ENCODE measurements around the gene CDK11B.
"Not testable (repeated sequence)": the region's sequence is repeated elsewhere in the genome, so short reads cannot be mapped to it uniquely, and the experiment has no call there.

CDK11B gene

DNA sequence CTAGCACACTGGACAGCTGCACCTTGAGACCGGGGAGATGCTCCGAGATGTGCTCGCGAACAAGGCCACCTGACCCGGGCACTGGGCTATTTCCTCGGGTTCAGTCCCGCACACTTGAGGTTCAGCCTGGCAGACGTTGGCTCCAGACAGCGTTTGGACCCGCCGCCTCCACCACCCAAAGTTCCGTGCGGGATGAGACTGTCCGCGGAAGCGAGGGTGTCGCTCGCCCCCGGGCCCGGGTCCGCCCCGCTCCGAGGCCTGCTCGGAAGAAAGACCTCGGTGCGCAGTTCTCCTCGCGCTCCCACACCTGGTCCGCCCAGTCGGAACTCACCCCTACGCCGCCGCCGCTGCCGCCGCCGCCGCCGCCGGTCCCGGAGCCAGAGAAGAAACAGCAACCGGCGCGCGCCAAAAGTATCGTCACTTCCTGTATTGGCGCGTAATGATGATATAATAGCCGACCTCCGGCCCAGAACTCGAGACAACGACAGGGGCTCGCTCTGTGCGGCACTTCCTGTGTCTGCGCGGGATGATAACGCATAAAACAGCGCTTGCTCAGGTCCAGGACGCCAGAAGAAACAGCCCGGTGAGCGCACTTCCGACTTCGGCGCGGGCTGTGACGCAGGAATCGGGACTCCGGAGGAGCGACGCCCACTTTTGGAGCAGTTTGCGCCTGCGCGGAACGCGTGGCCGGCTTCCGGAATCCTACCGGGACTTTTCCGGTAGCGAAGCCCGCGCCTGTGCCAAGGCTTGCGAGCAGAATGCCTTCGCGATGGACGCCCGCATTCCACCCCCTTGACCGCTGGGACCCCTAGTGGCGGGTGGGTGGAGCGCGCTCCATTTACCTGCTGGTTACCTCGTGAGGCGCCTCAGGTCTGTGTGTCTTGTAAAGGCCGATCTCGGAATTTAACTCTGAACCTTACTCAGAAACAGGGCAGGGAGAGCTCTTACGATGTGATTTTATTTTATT lies at the start of gene CDK11B:
Gene CDK11B (minus strand): TSS at position 422 of the 967 bp plus-strand sequence. CDS start 1,519 bp downstream, outside the sequence.
- peak; percentile 94 for DNase-seq

DNA sequence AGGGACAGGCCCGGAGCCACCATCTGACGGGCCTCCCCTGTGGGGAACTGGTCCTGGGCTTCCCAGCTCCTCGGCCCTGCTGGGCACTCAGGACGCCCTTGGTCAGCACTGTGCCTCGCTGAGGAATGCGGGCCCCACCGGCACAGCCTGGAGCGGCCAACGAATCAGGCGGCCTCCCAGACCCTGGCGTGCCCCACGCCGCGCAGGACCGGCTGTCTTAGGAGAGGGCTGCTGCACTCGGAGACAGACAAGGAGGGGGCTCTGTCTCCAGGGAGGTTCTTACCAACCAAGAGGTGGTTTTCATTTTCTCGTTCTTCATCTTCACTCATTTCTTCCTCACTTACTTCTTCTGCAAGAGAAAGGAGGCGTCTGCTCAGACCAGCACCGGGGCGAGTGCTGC lies 49.1 kb upstream of the CDK11B start:
- DNase-seq: peak; percentile 4

- DNase-seq: peak; percentile 11
Measured at GRCh38 chr1:1707241-1707640, 48.4 kb upstream of the CDK11B start.

- not testable (repeated sequence) for DNase-seq
Measured at GRCh38 chr1:1705623-1706022, 46.8 kb upstream of the CDK11B start.

GRCh38 chr1:1704284-1704957 lies 45.6 kb upstream of the CDK11B start:
- peak; percentile 14 for DNase-seq

- peak; percentile 15 for DNase-seq
Measured at GRCh38 chr1:1703796-1704195, 45.0 kb upstream of the CDK11B start.

DNA sequence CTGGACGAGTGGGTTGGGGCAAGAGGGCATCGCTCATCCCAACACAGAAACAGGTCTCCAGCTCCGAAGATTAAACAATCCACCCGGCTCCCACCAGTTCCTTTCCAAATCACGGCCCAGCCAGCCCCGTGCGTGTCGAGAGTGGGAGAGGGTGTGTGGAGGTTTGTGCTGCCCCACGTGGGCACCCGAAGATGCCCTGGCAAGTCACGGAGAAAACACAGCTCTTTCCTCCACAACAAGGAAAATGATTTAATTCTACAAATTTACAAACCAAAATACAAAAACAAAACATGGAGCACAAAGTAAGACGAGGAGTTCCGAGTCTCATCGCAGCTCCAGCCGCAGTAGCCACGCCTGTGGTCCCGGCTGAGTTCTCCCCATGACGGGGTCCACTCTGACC lies 43.7 kb upstream of the CDK11B start:
- DNase-seq: peak; percentile 12

DNA sequence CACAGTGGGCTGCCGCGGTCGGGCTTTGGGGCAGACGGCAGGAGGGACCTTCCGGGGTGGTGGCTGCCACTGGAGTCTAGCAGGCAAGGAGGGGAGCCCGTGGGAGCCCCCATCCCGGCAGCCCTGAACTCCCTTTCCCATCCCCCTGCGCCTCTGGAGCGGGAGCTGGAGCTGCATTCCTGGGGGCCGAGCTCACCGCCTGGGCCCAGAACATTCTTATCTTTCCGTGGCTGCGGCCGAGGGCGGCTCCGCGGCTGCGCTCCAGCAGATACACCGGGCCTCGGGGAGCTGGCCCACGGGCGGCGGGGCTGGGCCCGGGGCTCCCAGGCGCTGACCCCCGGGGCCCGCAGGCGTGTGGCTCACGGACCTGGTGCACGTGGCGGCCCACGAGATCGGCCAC lies 41.8 kb upstream of the CDK11B start:
- not testable (repeated sequence) for DNase-seq

GRCh38 chr1:1700067-1700466 lies 41.3 kb upstream of the CDK11B start:
- DNase-seq: not testable (repeated sequence)

- peak; percentile 13 for DNase-seq
Measured at GRCh38 chr1:1699061-1699460, 40.3 kb upstream of the CDK11B start.

DNA sequence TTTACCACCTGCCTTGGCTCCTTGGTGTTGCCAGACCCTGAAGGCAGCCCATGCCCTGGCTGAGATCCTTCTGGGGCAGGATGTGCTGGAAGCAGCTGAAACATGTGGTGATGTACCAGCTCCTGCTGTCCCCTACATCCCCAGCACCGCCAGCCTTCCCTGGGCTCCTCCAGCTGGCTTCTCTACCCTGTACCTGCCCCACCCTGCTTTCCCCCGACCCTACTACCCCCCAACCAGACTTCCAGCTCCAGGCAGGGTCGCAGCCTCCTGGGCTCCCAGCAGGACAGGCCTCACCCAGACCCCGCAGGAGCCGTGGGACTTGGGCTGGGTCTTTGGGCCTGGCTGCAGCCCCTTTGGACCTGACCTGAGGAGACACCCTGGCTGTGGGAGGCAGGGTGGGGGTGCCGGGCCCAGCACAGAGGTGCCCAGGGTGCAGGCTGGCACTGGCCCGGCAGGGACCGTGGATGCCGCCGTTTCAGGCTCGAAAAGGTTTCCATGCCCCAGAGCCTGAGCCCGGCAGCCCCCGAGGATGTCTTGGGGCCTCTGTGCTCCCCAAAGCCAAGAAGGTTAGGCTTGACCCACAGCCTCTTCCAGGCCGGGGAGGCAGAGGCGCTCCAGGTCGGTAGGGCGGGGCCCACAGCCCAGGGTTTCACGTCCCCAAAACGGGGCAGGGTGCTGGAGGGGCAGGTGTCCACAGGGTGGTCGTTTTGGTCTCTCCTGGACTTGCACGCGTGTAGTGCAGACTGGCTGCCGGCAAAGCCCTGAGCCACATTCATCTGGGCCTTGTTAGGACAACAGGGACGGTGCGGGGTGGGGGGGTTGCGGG lies 38.8 kb upstream of the CDK11B start:
- DNase-seq: peak; percentile 13

DNA sequence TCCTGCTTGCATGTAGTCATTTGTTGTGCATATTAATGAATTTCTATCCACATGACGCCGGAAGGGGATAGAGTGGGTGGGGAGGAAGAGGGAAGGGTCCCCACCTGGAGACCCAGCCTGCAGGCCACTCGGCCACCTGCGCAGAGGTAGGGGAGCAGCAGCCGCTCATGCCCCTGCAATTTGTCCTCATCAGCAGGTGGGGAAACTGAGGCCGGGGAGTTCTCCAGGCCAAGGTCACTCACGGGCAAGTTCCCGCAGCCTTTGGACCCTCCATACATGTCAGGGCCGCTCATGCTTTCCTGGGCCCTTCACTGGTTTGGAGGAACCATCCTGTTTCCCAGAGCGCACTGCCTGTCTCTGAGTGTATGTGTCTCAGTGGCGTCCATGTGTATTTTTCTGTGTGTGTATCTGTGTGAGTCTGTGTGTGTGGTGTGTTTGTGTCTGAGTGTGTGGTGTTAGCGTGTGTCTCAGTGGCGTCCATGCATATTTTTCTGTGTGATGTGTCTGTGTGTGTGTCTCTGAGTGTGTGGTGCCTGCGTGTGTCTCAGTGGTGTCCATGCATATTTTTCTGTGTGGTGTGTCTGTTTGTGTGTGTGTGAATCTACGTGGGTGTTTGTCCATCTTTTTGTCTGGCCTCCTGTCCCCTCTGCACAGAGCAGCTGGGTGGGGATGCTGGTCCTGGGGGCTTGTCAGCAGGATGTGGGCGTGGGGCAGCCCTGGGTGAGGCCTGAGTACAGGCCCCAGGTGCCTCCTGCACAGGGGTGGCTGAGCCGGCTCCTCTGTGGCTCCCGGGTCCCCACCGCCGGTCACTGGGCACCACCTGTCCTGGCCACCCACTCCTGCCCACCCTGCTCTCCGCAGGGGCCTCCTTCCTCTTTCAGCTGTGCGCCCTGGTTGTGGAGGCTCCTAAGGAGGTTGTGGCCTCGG lies 37.9 kb upstream of the CDK11B start:
- DNase-seq: peak; percentile 4

GRCh38 chr1:1692714-1693647 lies 34.2 kb upstream of the CDK11B start, which contains the start of gene SLC35E2B:
TSS of gene SLC35E2B (minus strand) at chr1:1692795. CDS start at chr1:1676699, 16,096 bp downstream.
- DNase-seq: peak; percentile 98

- DNase-seq: peak; percentile 88
Measured at GRCh38 chr1:1692324-1692713, 33.5 kb upstream of the CDK11B start.

DNA sequence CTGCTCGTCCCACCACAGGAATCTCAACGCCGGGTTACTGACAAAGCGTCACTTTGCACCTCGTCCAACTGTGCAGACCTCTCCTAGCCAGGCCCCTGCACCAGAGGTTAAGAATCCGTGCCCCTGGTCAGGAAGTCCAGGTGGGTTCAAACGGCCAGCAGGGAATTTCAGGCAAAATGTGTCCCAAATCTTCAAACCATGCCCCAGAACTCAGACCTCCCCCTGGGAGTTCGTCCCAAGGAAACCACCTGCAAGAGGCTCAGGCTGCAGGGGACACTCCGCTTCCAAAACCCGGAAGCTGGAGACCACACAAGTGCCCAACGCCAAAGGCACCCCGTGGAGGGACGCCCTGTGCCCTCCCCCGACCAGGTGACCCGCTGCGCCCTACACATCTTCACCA lies 32.6 kb upstream of the CDK11B start:
- not testable (repeated sequence) for DNase-seq

- not testable (repeated sequence) for DNase-seq
Measured at GRCh38 chr1:1689526-1689925, 30.7 kb upstream of the CDK11B start.

DNA sequence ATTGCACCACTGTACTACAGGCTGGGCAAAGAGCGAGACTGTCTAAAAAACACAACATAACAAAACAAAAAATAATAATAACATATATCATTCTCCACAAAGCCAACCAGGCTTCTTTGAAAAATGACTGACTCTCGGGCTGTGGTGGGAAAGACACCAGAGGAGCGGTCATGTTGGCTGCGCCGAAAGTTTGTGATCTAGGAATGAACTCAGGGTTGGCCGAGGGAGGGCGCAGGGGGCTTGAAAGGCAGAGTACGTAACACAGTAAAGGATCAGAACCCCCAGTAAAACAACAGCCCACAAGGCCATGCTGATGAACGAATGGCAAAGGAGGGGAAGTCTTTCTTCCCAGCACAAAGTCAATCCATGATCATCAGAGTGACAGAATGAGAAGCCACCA lies 29.0 kb upstream of the CDK11B start:
- DNase-seq: no peak

GRCh38 chr1:1684031-1684681 lies 25.4 kb upstream of the CDK11B start:
- DNase-seq: no peak

- DNase-seq: no peak
Measured at GRCh38 chr1:1683104-1683905, 24.5 kb upstream of the CDK11B start.
